Endothelial cell of umbilical vein (primary cell): ENCODE measurements around the gene EBI3. TPM values are rescaled to one million over a fixed set of nuclear protein-coding genes. Genes with fewer than 3 reads are reported as not detected.

Experiments used
- BruUV-seq: library from RNA; stranded (reverse); fragments of 400-500 nt; replicated peaks from 2 replicates; lab custom pipeline; 2021; lab: Mats Ljungman, UMichigan
- CTCF ChIA-PET: fragments of 300-600, 350-600 bp; sonication (Branson Sonifier 250); formaldehyde crosslinking; loops from one replicate; lab custom pipeline; 2021; ENCODE audit warnings: antibody characterized with exemption, inconsistent platforms; lab: Charles Lee
- POLR2A ChIA-PET: fragments of 300-600, 350-600 bp; sonication (Branson Sonifier 250); formaldehyde crosslinking; loops from one replicate; lab custom pipeline; 2021; ENCODE audit warnings: antibody characterized with exemption, inconsistent platforms; lab: Charles Lee
- DNase-seq: peaks from one replicate; pipeline ENCODE4 v3.0.0-alpha.2; 2011; ENCODE audit warnings: low read depth, low spot score
- FAIRE-seq: peaks from 2 replicates; lab custom pipeline; 2011; peaks lifted over from hg19 to GRCh38; lab: Jason Lieb, UNC
- H2AFZ ChIP-seq: 2 replicates; pipeline ENCODE4 v1.6.0; 2012; ENCODE audit warnings: low read depth, low read length, control low read depth, inconsistent platforms
- H3K27ac ChIP-seq: 2 replicates; pipeline ENCODE4 v1.5.1; 2011; ENCODE audit warnings: low read depth, mild to moderate bottlenecking, control low read depth, low read length, moderate library complexity; ENCODE audit not compliant: insufficient read depth
- H3K27me3 ChIP-seq, 2 experiments: 2 replicates each; pipeline versions ENCODE4 v1.6.0 to v1.6.1; 2011; ENCODE audit warnings: low read length in 2 of 2, mixed read lengths in 1 of 2; ENCODE audit not compliant: control insufficient read depth in 2 of 2, insufficient read depth in 2 of 2
- H3K36me3 ChIP-seq, 2 experiments: 2 replicates in 1 of 2; 3 replicates in 1 of 2; pipeline ENCODE4 v1.5.1; 2011; ENCODE audit warnings: low read length in 2 of 2, mild to moderate bottlenecking in 1 of 2, moderate library complexity in 1 of 2; ENCODE audit not compliant: control insufficient read depth in 2 of 2, insufficient read depth in 2 of 2; ENCODE audit errors: extremely low read depth in 1 of 2
- H3K4me1 ChIP-seq: 3 replicates; pipeline ENCODE4 v1.5.1; 2011; ENCODE audit warnings: mild to moderate bottlenecking, low read length; ENCODE audit not compliant: control insufficient read depth, insufficient read depth; ENCODE audit errors: extremely low read depth
- H3K4me2 ChIP-seq: 2 replicates; pipeline ENCODE4 v1.6.1; 2011; ENCODE audit warnings: low read length, control low read depth, mixed read lengths; ENCODE audit not compliant: insufficient read depth
- H3K4me3 ChIP-seq, 3 experiments: fragments of 200-600 bp in 1 of 3; sonication (generic), shearing (Covaris generic) in 1 of 3; replicated peaks in 1 of 3; 2 replicates each; pipeline ENCODE4 v1.5.1; 2011 to 2016; ENCODE audit warnings: control low read depth in 3 of 3, low read length in 3 of 3, mild to moderate bottlenecking in 2 of 3, inconsistent platforms in 1 of 3, low read depth in 1 of 3, moderate library complexity in 1 of 3; ENCODE audit not compliant: insufficient read depth in 1 of 3
- H3K79me2 ChIP-seq: 2 replicates; pipeline ENCODE4 v1.6.0; 2012; ENCODE audit warnings: low read length, inconsistent platforms; ENCODE audit not compliant: control insufficient read depth, insufficient read depth
- H3K9ac ChIP-seq: replicated peaks from 2 replicates; pipeline ENCODE3; 2011; ENCODE audit warnings: low read length, control low read depth; ENCODE audit not compliant: insufficient read depth; ENCODE audit errors: extremely low read depth
- H3K9me1 ChIP-seq: replicated peaks from 3 replicates; pipeline ENCODE4 v1.6.0; 2011; ENCODE audit warnings: mild to moderate bottlenecking, low read length; ENCODE audit not compliant: control insufficient read depth, insufficient read depth; ENCODE audit errors: extremely low read depth
- H3K9me3 ChIP-seq: replicated peaks from 2 replicates; pipeline ENCODE4 v1.5.1; 2012; ENCODE audit warnings: low read length, inconsistent platforms; ENCODE audit not compliant: control insufficient read depth, insufficient read depth
- H4K20me1 ChIP-seq: replicated peaks from 2 replicates; pipeline ENCODE3; 2011; ENCODE audit warnings: mild to moderate bottlenecking, low read length; ENCODE audit not compliant: control insufficient read depth, insufficient read depth; ENCODE audit errors: extremely low read depth
- EZH2 ChIP-seq: IDR thresholded peaks from 2 replicates; pipeline ENCODE4 v1.6.1; 2012; ENCODE audit warnings: borderline replicate concordance, low read depth, mild to moderate bottlenecking, moderate library complexity, low read length, inconsistent platforms; ENCODE audit not compliant: severe bottlenecking
- FOS ChIP-seq: IDR thresholded peaks from 2 replicates; pipeline ENCODE4 v1.6.1; 2011; ENCODE audit warnings: mild to moderate bottlenecking, low read length, moderate library complexity, borderline replicate concordance; ENCODE audit not compliant: insufficient read depth
- GATA2 ChIP-seq: IDR thresholded peaks from 2 replicates; pipeline ENCODE4 v1.7.0; 2011; ENCODE audit warnings: low read depth, mild to moderate bottlenecking, moderate library complexity, mixed read lengths, low read length; ENCODE audit not compliant: insufficient read length, insufficient read depth
- JUN ChIP-seq: IDR thresholded peaks from 2 replicates; pipeline ENCODE4 v1.6.1; 2011; ENCODE audit warnings: borderline replicate concordance, low read depth; ENCODE audit not compliant: insufficient read length, insufficient read depth
- MYC ChIP-seq: IDR thresholded peaks from one replicate; pipeline ENCODE4 v1.6.1; 2011; ENCODE audit warnings: mild to moderate bottlenecking, low read depth, low read length
- POLR2A ChIP-seq: IDR thresholded peaks from 2 replicates; pipeline ENCODE4 v1.6.1; 2012; ENCODE audit warnings: low read depth, mild to moderate bottlenecking, control low read depth, low read length
- POLR2AphosphoS5 ChIP-seq: IDR thresholded peaks from 2 replicates; pipeline ENCODE4 v1.6.1; 2012; ENCODE audit warnings: low read depth, mild to moderate bottlenecking, control low read depth, low read length, moderate library complexity; ENCODE audit not compliant: insufficient read depth
- dilution Hi-C: fragments of 300-500 bp; cut with MboI; formaldehyde crosslinking; loops from one replicate; pipeline ENCODE4 v1.15.0; 2019; ENCODE audit warnings: low sequenced_read_pairs; ENCODE audit not compliant: extremely low pct_ligation_motif_present
- intact Hi-C: fragments of 100-400 bp; cut with micrococcal nuclease; formaldehyde crosslinking; loops from one replicate; pipeline ENCODE4 v1.10.0; 2022
- polyA plus RNA-seq, 4 experiments: library from polyadenylated mRNA; depleted of rRNA in 3 of 4; stranded (reverse) in 3 of 4; unstranded in 1 of 4; fragments of >200 nt; gene quantifications; 2 replicates each; pipeline versions ENCODE4 v1.2.1 to v1.2.3, GENCODE V29; 2011 to 2012; ENCODE audit warnings: missing spikeins in 1 of 4
- total RNA-seq: library from RNA; stranded (reverse); gene quantifications from 2 replicates; pipeline ENCODE4 v1.2.3, GENCODE V29; 2021
- TF ChIP-seq, protein P1 (sequence below), 2 donors: IDR thresholded peaks; 1 replicate in 1 of 2; 2 replicates in 1 of 2; pipeline ENCODE4 v1.5.1; 2011; ENCODE audit warnings: low read length in 2 of 2, mild to moderate bottlenecking in 2 of 2, moderate library complexity in 2 of 2, control low read depth in 1 of 2, inconsistent platforms in 1 of 2, low read depth in 1 of 2; ENCODE audit not compliant: insufficient read depth in 1 of 2; ENCODE audit errors: extremely low read depth in 1 of 2
- TF ChIP-seq, protein P2 (sequence below): IDR thresholded peaks from 2 replicates; pipeline ENCODE4 v1.6.1; 2011; ENCODE audit not compliant: insufficient read depth, insufficient read length

The EBI3 gene
- total and polyA plus RNA-seq, 2 donors (not counting 3 experiments of a cell fraction or from before 2014, with no cell fraction given): 0.29 to 1.0 TPM

DNA sequence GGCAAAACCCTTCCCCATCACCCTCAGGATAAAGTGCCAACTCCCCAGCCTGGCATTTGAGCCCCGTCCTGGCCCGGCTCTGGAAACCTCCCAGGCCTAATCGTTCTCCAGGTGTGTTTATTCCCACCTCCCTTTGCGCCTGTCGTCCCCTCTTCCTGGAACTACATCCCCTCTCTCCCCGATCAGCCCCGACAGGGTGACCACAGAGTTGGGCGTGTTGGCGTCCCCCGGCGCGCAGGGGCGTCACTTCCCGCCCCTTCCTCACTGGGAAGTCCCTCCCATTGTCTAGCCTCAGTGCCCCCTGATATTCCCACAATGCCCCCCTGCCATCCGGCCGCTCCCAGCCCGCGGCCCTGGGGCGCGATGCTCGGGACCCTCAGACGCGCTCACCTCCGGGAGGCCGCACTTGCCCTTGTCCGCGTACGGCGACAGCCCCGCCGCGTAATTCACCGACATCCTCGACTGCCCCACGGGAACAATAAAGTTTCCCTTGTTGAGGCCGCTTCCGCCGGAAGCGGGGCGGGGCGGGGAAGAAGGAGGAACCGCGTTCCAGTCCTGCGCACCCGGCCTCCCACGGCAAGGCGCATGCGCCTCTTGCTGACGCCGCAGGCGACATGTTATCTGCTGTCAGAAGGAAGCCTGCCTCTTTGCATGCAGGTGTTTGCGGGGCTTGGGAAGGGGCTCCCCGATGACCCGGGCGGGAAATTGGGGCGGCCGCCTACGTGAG lies 47.1 kb upstream of the EBI3 start, which contains the start of the genes ANKRD24 and SIRT6:
Gene ANKRD24 (plus strand): TSS at position 606 of the 727 bp plus-strand sequence. CDS start 3,737 bp downstream, outside the sequence.
Gene SIRT6 (minus strand): TSS at position 480 of the 727 bp plus-strand sequence. CDS start 24 bp downstream, at position 456.
- intact Hi-C loops (no loop called here), dilution Hi-C loops (no loop called here)
- peak within 1 kb of the TSS; percentile 78 for H3K27ac ChIP-seq
- peak; percentile 94 for DNase-seq
- H3K27me3 ChIP-seq: no peaks in the 10 kb centered on the region
- peak within 1 kb of the TSS; percentile 94 for H2AFZ ChIP-seq
- TF ChIP-seq, protein P1, sequence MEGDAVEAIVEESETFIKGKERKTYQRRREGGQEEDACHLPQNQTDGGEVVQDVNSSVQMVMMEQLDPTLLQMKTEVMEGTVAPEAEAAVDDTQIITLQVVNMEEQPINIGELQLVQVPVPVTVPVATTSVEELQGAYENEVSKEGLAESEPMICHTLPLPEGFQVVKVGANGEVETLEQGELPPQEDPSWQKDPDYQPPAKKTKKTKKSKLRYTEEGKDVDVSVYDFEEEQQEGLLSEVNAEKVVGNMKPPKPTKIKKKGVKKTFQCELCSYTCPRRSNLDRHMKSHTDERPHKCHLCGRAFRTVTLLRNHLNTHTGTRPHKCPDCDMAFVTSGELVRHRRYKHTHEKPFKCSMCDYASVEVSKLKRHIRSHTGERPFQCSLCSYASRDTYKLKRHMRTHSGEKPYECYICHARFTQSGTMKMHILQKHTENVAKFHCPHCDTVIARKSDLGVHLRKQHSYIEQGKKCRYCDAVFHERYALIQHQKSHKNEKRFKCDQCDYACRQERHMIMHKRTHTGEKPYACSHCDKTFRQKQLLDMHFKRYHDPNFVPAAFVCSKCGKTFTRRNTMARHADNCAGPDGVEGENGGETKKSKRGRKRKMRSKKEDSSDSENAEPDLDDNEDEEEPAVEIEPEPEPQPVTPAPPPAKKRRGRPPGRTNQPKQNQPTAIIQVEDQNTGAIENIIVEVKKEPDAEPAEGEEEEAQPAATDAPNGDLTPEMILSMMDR (IDR thresholded peaks at IDR 0.05; ENCODE audit: extremely low read depth in 1 of 2, insufficient read depth in 1 of 2, low read depth in 1 of 2, low read length in 2 of 2): no peak
- TF ChIP-seq JUN (no peak), MYC (no peak), FOS (no peak), POLR2A (peak; percentile 74), GATA2 (no peak), EZH2 (no peak), POLR2AphosphoS5 (peak; percentile 56)
- TF ChIP-seq, protein P2, sequence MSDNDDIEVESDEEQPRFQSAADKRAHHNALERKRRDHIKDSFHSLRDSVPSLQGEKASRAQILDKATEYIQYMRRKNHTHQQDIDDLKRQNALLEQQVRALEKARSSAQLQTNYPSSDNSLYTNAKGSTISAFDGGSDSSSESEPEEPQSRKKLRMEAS: no peak
- H3K79me2 ChIP-seq: peaks cover 2% of the 10 kb centered on the region
- peak within 1 kb of the TSS; percentile 88 for H3K4me2 ChIP-seq
- H3K9me3 ChIP-seq: no peaks in the 10 kb centered on the region
- H3K4me1 ChIP-seq: peaks cover 3% of the 10 kb centered on the region
- TSS peak; percentile 56 for BruUV-seq
- peak within 1 kb of the TSS; percentile 87 for H3K9ac ChIP-seq
- peak within 1 kb of the TSS; percentile 87 to 90 (median 89) for H3K4me3 ChIP-seq
- POLR2A ChIA-PET: no interaction called here
- CTCF ChIA-PET: no interaction called here
- FAIRE-seq: peak; percentile 98
- H3K36me3 ChIP-seq: peaks cover 0 to 5% of the 10 kb centered on the region in 2 experiments
- no peaks in the 10 kb centered on the region for H4K20me1 ChIP-seq
- H3K9me1 ChIP-seq: no peaks in the 10 kb centered on the region
